AG10803 (cell line): ENCODE data around the gene PRDM16.

Source experiments
- DNase-seq: peaks from one replicate; pipeline ENCODE4 v3.0.0; 2010; ENCODE audit warnings: low read depth
- H3K4me3 ChIP-seq: 2 replicates; pipeline ENCODE4 v1.5.1; 2011; ENCODE audit warnings: mild to moderate bottlenecking, low read length, control low read depth
- CTCF ChIP-seq: conservative IDR thresholded peaks from 2 replicates; pipeline ENCODE4 v1.5.1; 2011; ENCODE audit warnings: mild to moderate bottlenecking, low read length, control low read depth, inconsistent platforms

PRDM16 gene

GRCh38 chr1:3290915-3291314 is 221.9 kb downstream of the PRDM16 start:
- H3K4me3 ChIP-seq, result no peak overlapping the region
- TF ChIP-seq CTCF, result no peak
- no peak for DNase-seq

- H3K4me3 ChIP-seq, result no peak overlapping the region
- no peak for TF ChIP-seq CTCF
- no peak for DNase-seq
These were observed 223.2 kb downstream of the PRDM16 start for GRCh38 chr1:3292051-3292722.

GRCh38 chr1:3292868-3293562 is 224.0 kb downstream of the PRDM16 start:
- no peak for DNase-seq
- no peak for TF ChIP-seq CTCF
- H3K4me3 ChIP-seq, result no peak overlapping the region

GRCh38 chr1:3293563-3294080 is 224.6 kb downstream of the PRDM16 start:
- TF ChIP-seq CTCF, result no peak

DNA sequence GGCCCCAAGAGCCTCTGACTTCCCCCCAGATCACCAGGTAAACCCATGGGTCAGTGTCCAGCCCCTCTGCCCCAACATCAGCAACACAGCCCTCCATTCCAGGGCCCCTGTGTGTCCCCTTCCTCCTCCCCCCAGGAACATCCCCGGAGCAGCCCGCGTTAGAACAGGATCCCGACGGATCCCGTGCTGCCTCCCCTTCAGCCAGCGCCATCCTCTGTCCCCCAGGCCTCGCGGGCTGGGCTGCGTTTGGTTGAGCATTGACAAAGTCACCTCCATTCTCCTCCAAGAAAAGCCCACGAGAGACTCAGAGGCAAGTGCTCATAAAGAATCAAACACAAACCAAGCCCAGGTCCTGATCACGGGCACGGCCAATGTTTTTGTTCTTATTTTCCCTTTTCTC is 225.4 kb downstream of the PRDM16 start:
- no peak for DNase-seq

More at GRCh38 chr1:3293563-3294080, 224.6 kb downstream of the PRDM16 start:
- no peak overlapping the region for H3K4me3 ChIP-seq
- no peak for DNase-seq

DNA sequence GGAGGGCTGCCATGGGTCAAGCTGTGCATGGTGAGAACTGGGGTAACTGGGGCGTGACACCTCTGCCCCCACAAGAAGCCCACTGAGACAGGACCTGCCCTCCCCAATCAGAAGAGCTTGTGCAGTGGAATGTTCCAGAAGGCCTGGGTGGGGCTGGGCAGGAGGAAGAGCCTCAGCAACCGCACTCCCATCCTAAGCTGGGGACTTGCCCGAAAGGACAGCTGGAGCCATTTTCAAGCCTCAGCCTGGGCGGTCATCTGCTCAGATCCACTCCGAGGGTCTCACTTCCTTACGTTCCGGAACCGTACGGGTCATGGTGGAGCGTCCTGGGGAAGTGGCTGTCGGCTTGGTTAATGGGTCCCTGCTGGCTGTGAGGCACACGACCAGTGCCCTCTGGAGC is 226.8 kb downstream of the PRDM16 start:
- no peak overlapping the region for H3K4me3 ChIP-seq
- no peak for TF ChIP-seq CTCF
- no peak for DNase-seq

More for the DNA sequence above, 225.4 kb downstream of the PRDM16 start:
- no peak for TF ChIP-seq CTCF
- H3K4me3 ChIP-seq, result no peak overlapping the region

GRCh38 chr1:3296326-3296725 is 227.3 kb downstream of the PRDM16 start:
- no peak for TF ChIP-seq CTCF
- no peak overlapping the region for H3K4me3 ChIP-seq

More at GRCh38 chr1:3296326-3296725, 227.3 kb downstream of the PRDM16 start:
- DNase-seq, result no peak
